NCI-H2107 treated with DMSO at 0.1 percent for 48 hours (cell line): ENCODE measurements around the gene TENT4B.
"Not testable (repeated sequence)": the region's sequence is repeated elsewhere in the genome, so short reads cannot be mapped to it uniquely, and the experiment has no call there.

Experiments used
- DNase-seq: peaks from one replicate; lab custom pipeline; 2025; ENCODE audit not compliant: unreplicated experiment; lab: John Stamatoyannopoulos, UW

The TENT4B gene

GRCh38 chr16:50153596-50154419 is 702 bp downstream of the TENT4B start:
- DNase-seq: no peak

- no peak for DNase-seq
Observed at GRCh38 chr16:50154420-50154950, 1.4 kb downstream of the TENT4B start.

- no peak for DNase-seq
Observed at GRCh38 chr16:50155925-50156324, 2.8 kb downstream of the TENT4B start.

GRCh38 chr16:50156590-50156989 is 3.5 kb downstream of the TENT4B start:
- no peak for DNase-seq

- DNase-seq: no peak
Observed at GRCh38 chr16:50160495-50161164, 7.5 kb downstream of the TENT4B start.

GRCh38 chr16:50161950-50162349 is 8.8 kb downstream of the TENT4B start:
- DNase-seq: no peak

GRCh38 chr16:50165473-50165872 is 12.4 kb downstream of the TENT4B start:
- DNase-seq: no peak

- no peak for DNase-seq
Observed at GRCh38 chr16:50166511-50167500, 13.7 kb downstream of the TENT4B start.

GRCh38 chr16:50167556-50167955 is 14.4 kb downstream of the TENT4B start:
- no peak for DNase-seq

GRCh38 chr16:50169555-50170096 is 16.5 kb downstream of the TENT4B start:
- DNase-seq: no peak

GRCh38 chr16:50171773-50172172 is 18.7 kb downstream of the TENT4B start:
- DNase-seq: not testable (repeated sequence)

- DNase-seq: no peak
Observed at GRCh38 chr16:50172195-50172922, 19.3 kb downstream of the TENT4B start.

- DNase-seq: no peak
Observed at GRCh38 chr16:50173316-50173715, 20.2 kb downstream of the TENT4B start.

- no peak for DNase-seq
Observed at GRCh38 chr16:50178491-50178941, 25.4 kb downstream of the TENT4B start.

- DNase-seq: no peak
Observed at GRCh38 chr16:50182441-50182840, 29.3 kb downstream of the TENT4B start.

GRCh38 chr16:50183316-50183715 is 30.2 kb downstream of the TENT4B start:
- DNase-seq: no peak

GRCh38 chr16:50185005-50185505 is 31.9 kb downstream of the TENT4B start:
- no peak for DNase-seq

- DNase-seq: no peak
Observed at GRCh38 chr16:50188619-50189136, 35.6 kb downstream of the TENT4B start.

- DNase-seq: no peak
Observed at GRCh38 chr16:50190292-50190691, 37.2 kb downstream of the TENT4B start.
